Liver (tissue), 3 donors: ENCODE data around the gene MUCL3.

Experiments
- CTCF ChIP-seq: fragments of 150-350 bp; IDR thresholded peaks from 2 replicates; pipeline ENCODE4 v1.5.1; 2017; ENCODE audit warnings: improper control_type of control experiment, low read depth, low read length; ENCODE audit not compliant: missing input control
- EGR1 ChIP-seq, 2 donors: IDR thresholded peaks; 2 replicates each; pipeline ENCODE4 v1.6.1; 2016 to 2018; ENCODE audit warnings: antibody characterized with exemption in 2 of 2, low read depth in 2 of 2
- GABPA ChIP-seq, 2 donors: IDR thresholded peaks in 1 of 2; conservative IDR thresholded peaks in 1 of 2; 2 replicates each; pipeline ENCODE4 v1.6.1; 2016; ENCODE audit warnings: antibody characterized with exemption in 2 of 2, mild to moderate bottlenecking in 1 of 2, moderate library complexity in 1 of 2
- NR2F2 ChIP-seq: IDR thresholded peaks from 2 replicates; pipeline ENCODE4 v1.6.1; 2016; ENCODE audit warnings: antibody characterized with exemption
- RAD21 ChIP-seq, 2 donors: IDR thresholded peaks; 2 replicates each; pipeline ENCODE4 v1.6.1; 2016; ENCODE audit warnings: antibody characterized with exemption in 2 of 2, mild to moderate bottlenecking in 2 of 2
- REST ChIP-seq: IDR thresholded peaks from 2 replicates; pipeline ENCODE4 v1.6.1; 2016; ENCODE audit warnings: antibody characterized with exemption, mild to moderate bottlenecking
- SP1 ChIP-seq: IDR thresholded peaks from 2 replicates; pipeline ENCODE4 v1.6.1; 2018; ENCODE audit warnings: antibody characterized with exemption, mild to moderate bottlenecking
- TAF1 ChIP-seq: conservative IDR thresholded peaks from 2 replicates; pipeline ENCODE4 v1.6.1; 2016; ENCODE audit warnings: antibody characterized with exemption, mild to moderate bottlenecking
- YY1 ChIP-seq: IDR thresholded peaks from 2 replicates; pipeline ENCODE4 v1.6.1; 2016; ENCODE audit warnings: antibody characterized with exemption, mild to moderate bottlenecking
- TF ChIP-seq, protein P1 (sequence below): IDR thresholded peaks from 2 replicates; pipeline ENCODE4 v1.6.1; 2016; ENCODE audit warnings: antibody characterized with exemption
- TF ChIP-seq, protein P2 (sequence below): IDR thresholded peaks from 2 replicates; pipeline ENCODE4 v1.6.1; 2016; ENCODE audit warnings: antibody characterized with exemption
- donor health status: healthy.
- donor health status: healthy.

- no peak for TF ChIP-seq REST
- TF ChIP-seq CTCF = no peak
- TF ChIP-seq, protein P1, sequence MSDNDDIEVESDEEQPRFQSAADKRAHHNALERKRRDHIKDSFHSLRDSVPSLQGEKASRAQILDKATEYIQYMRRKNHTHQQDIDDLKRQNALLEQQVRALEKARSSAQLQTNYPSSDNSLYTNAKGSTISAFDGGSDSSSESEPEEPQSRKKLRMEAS = no peak
- TF ChIP-seq, protein P2, sequence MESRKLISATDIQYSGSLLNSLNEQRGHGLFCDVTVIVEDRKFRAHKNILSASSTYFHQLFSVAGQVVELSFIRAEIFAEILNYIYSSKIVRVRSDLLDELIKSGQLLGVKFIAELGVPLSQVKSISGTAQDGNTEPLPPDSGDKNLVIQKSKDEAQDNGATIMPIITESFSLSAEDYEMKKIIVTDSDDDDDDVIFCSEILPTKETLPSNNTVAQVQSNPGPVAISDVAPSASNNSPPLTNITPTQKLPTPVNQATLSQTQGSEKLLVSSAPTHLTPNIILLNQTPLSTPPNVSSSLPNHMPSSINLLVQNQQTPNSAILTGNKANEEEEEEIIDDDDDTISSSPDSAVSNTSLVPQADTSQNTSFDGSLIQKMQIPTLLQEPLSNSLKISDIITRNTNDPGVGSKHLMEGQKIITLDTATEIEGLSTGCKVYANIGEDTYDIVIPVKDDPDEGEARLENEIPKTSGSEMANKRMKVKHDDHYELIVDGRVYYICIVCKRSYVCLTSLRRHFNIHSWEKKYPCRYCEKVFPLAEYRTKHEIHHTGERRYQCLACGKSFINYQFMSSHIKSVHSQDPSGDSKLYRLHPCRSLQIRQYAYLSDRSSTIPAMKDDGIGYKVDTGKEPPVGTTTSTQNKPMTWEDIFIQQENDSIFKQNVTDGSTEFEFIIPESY = no peak
- no peak for TF ChIP-seq GABPA (IDR thresholded peaks at IDR 0.05 in 1 of 2, conservative IDR thresholded peaks at IDR 0.05 in 1 of 2)
- TF ChIP-seq TAF1 = no peak
- TF ChIP-seq RAD21 (IDR thresholded peaks at IDR 0.05) = no peak
- TF ChIP-seq SP1 = no peak
- TF ChIP-seq YY1 = no peak
- no peak for TF ChIP-seq EGR1 (IDR thresholded peaks at IDR 0.05; ENCODE audit: low read depth in 2 of 2)
- TF ChIP-seq NR2F2 = no peak
Observed at GRCh38 chr6:30964075-30964474, 23.3 kb downstream of the MUCL3 start.
